ENCODE results near the gene SORBS1.

Gene SORBS1

GRCh38 chr10:95539560-95540284, 21.4 kb downstream of the SORBS1 start:
- no peak for DNase-seq (ENCODE audit: low read depth)

GRCh38 chr10:95538412-95538811, 22.8 kb downstream of the SORBS1 start:
- DNase-seq (ENCODE audit: low read depth), result no peak

DNA sequence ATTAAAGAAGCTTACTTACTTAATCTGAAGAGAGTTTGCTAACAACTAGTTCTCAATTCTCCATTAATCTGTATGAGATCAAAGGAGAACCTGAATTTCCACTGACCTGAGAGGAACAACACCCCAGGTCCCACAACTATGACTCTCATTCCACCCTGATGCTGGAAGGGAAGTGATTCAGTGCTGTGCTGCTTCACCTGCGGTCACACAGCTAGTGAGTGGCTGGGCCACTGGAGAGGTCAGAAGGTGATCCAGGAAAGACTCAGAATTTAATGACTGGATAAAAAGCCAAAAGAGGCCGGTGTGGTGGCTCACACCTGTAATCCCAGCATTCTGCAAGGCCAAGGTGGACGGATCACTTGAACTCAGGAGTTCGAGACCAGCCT, 23.6 kb downstream of the SORBS1 start:
- DNase-seq (ENCODE audit: low read depth), result no peak

DNA sequence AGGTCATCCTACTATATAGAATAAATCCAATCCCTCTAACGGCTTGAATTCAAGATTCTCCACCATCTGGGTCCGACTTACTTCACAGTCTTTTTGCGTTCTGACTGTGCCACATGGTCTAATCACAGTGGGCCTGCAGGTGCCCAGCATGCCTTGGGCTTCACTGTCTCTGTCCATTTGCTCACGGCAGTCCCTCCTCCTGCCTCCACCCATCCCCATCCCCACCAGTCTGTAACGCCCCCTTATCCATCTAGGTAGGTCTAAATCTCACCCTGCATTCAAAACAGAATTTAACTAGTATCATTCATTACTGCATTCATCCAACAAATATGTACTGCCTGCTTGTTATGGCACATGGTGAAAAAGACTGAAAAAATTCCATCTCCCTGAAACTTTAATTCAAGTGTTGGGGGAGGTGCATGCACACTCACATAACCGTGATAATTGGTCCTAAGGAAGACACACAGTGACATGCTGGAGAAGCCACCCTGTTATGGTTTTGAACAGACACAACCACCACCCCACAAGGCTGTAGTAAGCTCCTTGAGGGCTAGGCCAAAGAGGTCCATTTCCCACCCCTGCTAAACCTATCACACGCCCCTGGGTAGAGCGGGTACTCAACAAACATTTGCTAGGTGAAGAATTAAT, 24.2 kb downstream of the SORBS1 start:
- DNase-seq (ENCODE audit: low read depth), result no peak

GRCh38 chr10:95536017-95536416, 25.2 kb downstream of the SORBS1 start:
- no peak for DNase-seq (ENCODE audit: low read depth)

- no peak for DNase-seq (ENCODE audit: low read depth)
Measured at GRCh38 chr10:95535526-95535925, 25.6 kb downstream of the SORBS1 start.

- no peak for DNase-seq (ENCODE audit: low read depth)
Measured at GRCh38 chr10:95533590-95533989, 27.6 kb downstream of the SORBS1 start.

DNA sequence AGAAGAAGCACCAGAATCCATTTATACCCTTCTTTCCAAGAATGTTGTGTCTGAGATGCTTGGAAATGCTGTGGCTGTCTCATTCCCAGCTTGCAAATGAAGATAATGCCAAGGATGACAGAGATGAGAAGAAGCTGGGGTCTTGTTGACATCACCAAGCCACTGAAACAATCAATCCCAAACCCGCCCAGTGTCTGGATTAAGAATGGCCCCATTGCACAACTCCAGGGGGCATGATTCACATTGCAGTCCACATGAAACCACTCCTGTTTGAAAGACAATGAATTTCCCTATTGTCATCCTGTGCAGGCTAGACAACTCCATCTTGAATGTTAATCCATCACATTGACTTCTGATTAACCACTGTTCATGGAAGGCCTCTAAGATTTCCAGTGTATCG, 28.6 kb downstream of the SORBS1 start:
- no peak for DNase-seq (ENCODE audit: low read depth)

- DNase-seq (ENCODE audit: low read depth), result no peak
Measured at GRCh38 chr10:95531994-95532399, 29.2 kb downstream of the SORBS1 start.

GRCh38 chr10:95531058-95531809, 29.9 kb downstream of the SORBS1 start:
- no peak for DNase-seq (ENCODE audit: low read depth)

GRCh38 chr10:95530561-95530960, 30.6 kb downstream of the SORBS1 start:
- DNase-seq (ENCODE audit: low read depth), result no peak

DNA sequence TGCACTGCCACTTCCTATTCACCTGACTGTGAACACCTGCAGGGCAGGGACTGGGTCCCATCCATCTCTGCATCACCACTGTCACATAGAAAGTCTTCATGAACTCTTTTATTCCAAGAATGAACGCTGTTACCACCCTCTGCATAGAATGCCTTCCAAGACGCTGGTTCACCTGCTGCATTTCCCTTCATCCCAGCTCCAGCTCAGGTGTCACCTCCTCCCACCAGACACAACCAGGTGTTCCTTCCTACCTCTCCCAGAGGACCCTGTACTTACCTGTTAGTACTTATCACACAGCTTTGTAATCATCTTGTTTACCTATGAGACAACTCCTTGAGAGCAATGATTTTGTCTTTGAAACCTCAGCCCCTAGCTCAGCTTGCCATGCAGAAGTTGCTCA, 31.1 kb downstream of the SORBS1 start:
- DNase-seq (ENCODE audit: low read depth), result no peak

GRCh38 chr10:95526044-95526443, 35.1 kb downstream of the SORBS1 start:
- DNase-seq (ENCODE audit: low read depth), result no peak

DNA sequence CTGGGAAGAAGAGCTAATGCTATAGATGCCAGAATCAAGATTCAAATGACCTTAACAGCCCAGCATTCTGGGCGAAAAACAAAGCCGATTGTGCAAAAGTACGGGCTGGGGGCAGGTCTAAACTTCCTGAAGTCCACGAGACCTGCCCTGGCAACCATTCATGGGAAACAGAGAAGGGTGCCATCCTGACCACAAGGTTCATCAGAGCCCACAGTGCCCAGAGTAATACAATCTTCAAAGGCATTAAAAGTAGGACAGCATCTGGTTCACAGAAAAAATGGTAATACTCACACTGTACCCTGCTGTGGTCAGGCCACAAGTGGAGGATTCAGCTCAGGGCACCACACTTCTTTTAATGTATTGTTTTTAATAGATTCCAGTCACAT, 36.1 kb downstream of the SORBS1 start:
- DNase-seq (ENCODE audit: low read depth), result no peak

- no peak for DNase-seq (ENCODE audit: low read depth)
Measured at GRCh38 chr10:95524358-95525032, 36.7 kb downstream of the SORBS1 start.

DNA sequence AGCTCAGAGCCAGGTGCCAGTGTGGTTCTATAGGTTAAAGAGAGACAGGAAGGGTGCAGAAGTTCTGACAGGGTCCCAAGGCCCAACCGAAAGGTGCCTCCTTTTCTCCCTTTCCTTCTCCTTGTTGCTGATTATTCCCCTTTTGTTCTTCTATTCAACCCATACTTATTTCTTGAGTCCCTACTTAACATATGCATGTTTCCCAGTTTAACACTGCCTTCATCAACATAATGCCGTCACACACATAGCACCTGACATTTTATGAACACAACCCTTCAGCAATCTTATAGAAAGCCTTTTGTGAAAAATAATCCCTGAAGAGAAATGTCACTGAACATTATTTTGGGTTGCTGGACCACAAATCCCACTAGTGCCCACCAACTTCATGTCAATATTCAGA, 39.1 kb downstream of the SORBS1 start:
- DNase-seq (ENCODE audit: low read depth), result no peak

DNA sequence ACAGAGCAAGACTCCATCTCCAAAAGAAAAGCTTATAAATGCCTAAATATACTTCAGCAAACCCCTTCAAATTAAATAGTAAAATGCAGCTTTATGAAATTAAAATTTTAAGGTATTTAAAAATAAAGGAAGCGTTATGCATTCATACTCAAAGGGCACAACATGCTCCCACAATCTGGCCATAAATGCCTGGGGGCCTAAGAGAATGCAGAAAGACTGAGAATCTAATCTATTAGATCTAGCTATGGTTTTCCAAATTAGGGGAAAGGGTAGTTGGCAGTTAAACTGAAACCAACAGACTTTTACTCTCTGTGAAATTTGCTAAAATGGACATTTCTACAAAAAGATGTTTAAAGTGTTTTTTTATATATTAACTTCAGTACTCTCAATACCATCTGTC, 40.6 kb downstream of the SORBS1 start:
- DNase-seq (ENCODE audit: low read depth), result no peak

DNA sequence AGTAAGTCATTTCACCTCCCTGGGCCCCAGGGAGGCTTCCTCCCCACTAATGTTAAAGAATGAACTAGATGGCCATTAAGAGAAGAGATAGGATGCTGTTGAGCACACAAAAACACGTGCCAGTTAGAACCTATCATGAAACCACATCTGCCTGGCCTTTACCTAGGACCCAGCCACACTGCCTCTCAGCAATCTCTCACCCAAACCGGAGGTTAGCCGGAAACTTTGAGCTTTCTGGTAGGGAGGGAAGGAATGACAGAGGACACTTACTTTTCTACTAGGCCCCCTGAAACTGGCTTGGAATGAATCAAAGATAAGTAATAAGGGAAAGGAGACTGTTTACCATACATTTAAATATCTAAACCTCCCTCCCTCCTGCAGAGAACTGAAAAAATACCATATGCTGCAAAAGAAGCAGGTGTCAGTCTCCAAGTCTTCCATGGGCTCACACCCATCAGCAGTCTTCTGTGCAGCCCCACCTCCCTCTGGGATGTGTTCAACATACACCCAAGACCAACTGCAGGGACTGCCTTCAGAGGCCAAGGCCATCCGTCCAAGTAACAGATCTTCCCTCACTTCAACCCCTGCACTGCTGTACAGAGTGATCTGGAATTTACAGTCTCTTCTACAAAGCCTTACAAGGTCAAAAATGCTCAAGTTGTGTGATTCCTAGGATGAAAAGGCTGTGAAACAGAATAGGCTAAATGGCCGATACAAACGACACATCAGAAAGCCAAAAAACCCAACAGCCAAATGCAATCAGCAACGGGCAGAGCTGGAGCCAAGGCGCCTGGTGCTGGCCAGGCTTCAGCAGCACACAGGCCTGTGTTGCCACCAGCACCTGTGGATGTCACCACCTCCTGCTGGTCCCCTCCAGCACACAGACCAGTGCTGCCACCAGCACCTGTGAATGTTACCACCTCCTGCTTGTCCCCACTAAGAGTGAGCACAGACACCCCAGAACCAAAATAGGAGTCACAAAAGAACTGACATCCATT, 42.4 kb downstream of the SORBS1 start:
- no peak for DNase-seq (ENCODE audit: low read depth)

DNA sequence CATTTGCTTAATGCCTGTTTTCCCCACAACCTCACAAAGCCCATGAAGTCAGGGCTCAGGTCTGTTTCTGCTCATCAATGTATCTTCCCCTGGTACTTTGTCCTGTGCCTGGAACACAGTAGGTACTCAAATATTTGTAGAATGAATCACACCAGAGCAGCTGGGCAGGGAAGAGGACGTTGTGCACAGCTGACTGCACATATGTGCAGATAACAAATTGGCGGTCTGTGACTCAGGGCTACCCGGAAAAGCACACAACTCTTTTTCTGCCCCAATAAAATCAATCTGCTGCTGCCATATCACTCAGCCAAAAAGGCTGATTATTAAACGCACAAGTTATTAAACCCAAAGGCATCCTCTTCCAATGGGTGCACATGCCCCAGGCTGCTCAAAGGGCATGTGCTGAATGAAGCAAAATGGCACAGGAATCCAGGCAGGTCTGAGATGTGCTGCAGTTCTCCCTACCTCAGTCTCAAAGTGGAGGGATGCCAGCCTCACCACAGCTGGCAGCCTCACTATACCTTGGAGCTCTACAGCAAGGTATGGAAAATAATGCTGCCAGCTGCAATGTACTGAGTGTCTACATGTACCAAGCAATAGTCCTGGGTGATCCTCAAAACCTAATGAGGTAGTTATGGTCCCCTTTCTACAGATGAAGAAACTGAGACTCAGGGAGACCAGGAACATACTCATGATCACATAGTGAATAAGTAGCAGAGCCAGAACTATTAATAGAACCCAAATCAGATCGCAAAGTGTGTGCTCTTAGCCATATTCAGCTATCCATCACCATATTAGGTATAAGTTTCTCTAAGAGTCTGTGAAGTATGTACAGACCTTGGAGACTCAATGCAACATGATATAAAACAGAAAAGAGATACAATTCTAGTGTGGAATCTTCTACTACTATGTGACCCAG, 43.4 kb downstream of the SORBS1 start:
- no peak for DNase-seq (ENCODE audit: low read depth)

DNA sequence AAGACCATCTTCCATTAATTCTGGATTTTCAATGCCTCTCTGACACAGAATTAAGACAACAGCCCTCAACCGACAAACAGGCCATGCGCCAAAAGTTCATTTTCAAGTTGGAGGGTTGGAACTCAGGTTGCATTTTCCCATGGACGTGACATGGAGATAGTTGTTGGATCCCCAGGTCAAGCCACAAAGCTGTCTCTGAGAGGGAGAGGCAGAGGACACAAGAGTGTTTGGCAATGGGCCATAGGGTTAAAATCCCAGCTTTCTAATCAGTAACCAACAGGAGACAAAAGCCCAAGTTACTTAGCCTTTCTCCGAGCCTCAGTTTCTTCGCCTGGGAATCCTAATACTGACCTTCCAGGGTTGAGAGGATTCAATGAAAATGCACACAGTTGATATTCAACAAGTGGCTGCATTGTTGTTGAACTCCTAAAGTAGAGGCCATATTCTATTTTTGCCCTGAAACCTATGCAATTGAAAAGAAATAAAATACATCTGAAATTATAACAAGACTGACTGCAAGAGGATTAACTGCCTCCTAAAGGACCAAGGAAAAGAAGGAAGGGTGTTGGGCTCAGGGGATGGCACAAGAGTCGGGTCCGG, 44.3 kb downstream of the SORBS1 start:
- no peak for DNase-seq (ENCODE audit: low read depth)
